Jurkat, Clone E6-1 (cell line): Measurements from ENCODE around the gene PRKCD. TPM values are rescaled to one million over a fixed set of nuclear protein-coding genes. Genes with fewer than 3 reads are reported as not detected.

Experiments
- DNase-seq: peaks from one replicate; pipeline ENCODE4 v3.0.0-alpha.2; 2011; ENCODE audit warnings: low read depth, low spot score
- H3K4me3 ChIP-seq: 2 replicates; pipeline ENCODE4 v1.5.1; 2011; ENCODE audit warnings: mild to moderate bottlenecking, low read length, control low read depth, moderate library complexity
- polyA plus RNA-seq: library from polyadenylated mRNA; unstranded; fragments of >200 nt; gene quantifications from one replicate; pipeline ENCODE4 v1.2.1, GENCODE V29; 2012; ENCODE audit warnings: missing spikeins; ENCODE audit not compliant: insufficient read length, insufficient read depth

PRKCD gene
- 21.4 TPM for polyA plus RNA-seq

DNA sequence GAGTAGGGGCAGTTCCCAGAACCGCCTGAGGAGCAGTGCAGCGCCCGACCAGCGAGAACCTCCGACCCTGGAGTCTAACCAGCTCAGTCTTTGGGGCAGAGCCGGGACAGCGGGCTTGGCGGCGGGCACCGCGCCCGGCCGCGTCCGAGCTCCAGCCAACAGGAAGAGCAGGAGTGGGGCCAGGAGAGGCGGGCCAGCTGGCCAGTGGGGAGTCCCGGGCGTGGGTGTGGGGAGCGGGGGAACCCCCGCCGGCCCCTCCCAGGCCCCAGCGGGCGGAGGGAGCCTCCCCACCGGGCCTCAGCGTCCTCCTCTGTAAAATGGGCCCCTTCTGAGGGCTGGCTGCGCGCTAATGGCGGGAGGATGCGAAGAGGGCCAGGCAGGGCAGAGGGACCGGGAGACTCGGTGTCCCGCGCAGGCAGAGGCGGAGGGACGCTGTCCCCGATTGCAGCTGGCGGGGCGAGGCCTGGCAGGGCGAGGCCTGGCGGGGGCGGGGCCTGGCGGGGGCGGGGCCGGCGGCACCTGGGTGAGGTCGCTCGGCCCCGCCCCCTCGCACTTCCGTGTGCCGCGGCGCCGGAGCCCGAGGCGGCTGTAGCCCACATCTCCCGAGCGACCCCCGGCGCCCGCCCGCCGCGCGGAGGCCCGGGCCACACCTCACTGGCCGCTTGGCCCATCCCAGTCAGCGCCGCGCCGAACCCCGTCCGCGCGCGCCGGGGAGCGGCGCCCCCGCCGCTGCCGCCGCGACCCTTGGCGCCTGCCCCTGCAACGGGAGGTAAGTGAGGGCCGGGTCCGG lies at the start of gene PRKCD:
Gene PRKCD (plus strand): TSS at position 550 of the 790 bp plus-strand sequence. CDS start 17,214 bp downstream, outside the sequence.
- H3K4me3 ChIP-seq = peak within 1 kb of the TSS; percentile 71
- DNase-seq = peak; percentile 42

GRCh38 chr3:53111822-53112221 lies 49.2 kb upstream of the PRKCD start:
- H3K4me3 ChIP-seq = no peak overlapping the region
- no peak for DNase-seq

- no peak for DNase-seq
- no peak overlapping the region for H3K4me3 ChIP-seq
Measured at GRCh38 chr3:53113293-53114010, 47.6 kb upstream of the PRKCD start.

- DNase-seq = peak; percentile 78
- H3K4me3 ChIP-seq = no peak overlapping the region
Measured at GRCh38 chr3:53114011-53114400, 47.0 kb upstream of the PRKCD start.

DNA sequence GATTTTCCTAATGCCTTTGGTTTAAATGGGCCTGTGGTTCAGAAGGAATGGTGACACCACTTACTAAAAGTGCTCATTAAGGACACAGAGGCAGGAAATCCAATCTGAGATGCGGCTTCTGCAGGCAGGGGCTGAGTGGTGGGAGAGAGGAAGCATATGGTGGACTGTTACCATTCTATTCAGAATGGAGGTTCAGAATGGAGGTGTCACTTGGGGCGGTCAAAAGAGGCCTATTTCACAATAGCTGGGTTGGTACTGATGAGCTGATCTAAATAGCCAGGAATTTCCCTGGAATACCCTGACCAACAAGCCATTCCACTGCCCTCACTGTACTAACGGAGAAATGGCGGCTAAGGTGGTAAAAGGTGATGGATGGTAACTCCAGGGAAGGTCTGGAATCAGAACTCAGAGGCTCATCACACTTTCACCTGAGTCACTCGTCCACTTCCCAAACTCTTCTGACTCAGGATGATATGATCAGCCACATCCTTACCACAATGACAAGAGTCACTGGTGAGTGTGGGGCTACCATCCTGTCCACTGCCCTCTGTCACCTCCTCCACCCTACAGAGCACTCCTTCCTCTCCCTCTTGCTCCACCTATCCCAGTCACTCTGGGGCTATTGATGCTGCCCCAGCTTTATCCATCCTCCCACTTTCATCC lies 46.5 kb upstream of the PRKCD start:
- DNase-seq = no peak

GRCh38 chr3:53116956-53117355 lies 44.1 kb upstream of the PRKCD start:
- DNase-seq = no peak
- H3K4me3 ChIP-seq = no peak overlapping the region

More for the DNA sequence above, 46.5 kb upstream of the PRKCD start:
- no peak overlapping the region for H3K4me3 ChIP-seq

GRCh38 chr3:53120336-53120735 lies 40.7 kb upstream of the PRKCD start:
- no peak overlapping the region for H3K4me3 ChIP-seq
- DNase-seq = no peak

GRCh38 chr3:53122255-53122932 lies 38.6 kb upstream of the PRKCD start:
- no peak for DNase-seq
- H3K4me3 ChIP-seq = no peak overlapping the region

GRCh38 chr3:53122933-53123305 lies 38.1 kb upstream of the PRKCD start:
- DNase-seq = no peak

GRCh38 chr3:53123510-53123909 lies 37.5 kb upstream of the PRKCD start:
- no peak for DNase-seq

More at GRCh38 chr3:53122933-53123305, 38.1 kb upstream of the PRKCD start:
- no peak overlapping the region for H3K4me3 ChIP-seq

GRCh38 chr3:53123953-53124352 lies 37.1 kb upstream of the PRKCD start:
- H3K4me3 ChIP-seq = no peak overlapping the region
- no peak for DNase-seq

More at GRCh38 chr3:53123510-53123909, 37.5 kb upstream of the PRKCD start:
- H3K4me3 ChIP-seq = no peak overlapping the region

GRCh38 chr3:53126601-53127000 lies 34.4 kb upstream of the PRKCD start:
- no peak overlapping the region for H3K4me3 ChIP-seq
- no peak for DNase-seq

DNA sequence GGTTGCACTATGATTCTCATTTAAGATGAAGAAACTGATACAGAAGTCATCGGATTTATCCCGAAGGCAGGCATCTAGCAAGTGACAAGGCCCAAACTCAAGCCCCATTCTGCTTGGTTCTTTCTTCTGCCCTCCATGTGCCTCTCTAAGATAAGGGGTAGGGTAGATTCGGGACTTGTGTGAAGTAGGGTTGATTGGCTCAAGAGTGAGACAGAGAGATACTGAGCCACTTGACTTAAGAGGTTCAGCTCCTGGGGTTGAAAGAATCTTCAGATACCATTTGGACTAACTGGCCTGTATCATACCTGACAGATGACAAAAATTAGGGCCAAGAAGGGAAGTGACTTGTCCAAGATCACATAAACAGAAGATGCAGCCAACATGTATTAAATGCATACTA lies 31.7 kb upstream of the PRKCD start:
- no peak for DNase-seq
- peak overlapping the region; percentile 98 for H3K4me3 ChIP-seq

- peak; percentile 94 for DNase-seq
- peak within 1 kb of the TSS; percentile 98 for H3K4me3 ChIP-seq
Measured at GRCh38 chr3:53130179-53131061, 30.6 kb upstream of the PRKCD start, which contains the start of gene RFT1. Gene RFT1, minus strand, starts transcription at chr3:53130435. Its CDS starts 35 bp downstream, at chr3:53130400.

DNA sequence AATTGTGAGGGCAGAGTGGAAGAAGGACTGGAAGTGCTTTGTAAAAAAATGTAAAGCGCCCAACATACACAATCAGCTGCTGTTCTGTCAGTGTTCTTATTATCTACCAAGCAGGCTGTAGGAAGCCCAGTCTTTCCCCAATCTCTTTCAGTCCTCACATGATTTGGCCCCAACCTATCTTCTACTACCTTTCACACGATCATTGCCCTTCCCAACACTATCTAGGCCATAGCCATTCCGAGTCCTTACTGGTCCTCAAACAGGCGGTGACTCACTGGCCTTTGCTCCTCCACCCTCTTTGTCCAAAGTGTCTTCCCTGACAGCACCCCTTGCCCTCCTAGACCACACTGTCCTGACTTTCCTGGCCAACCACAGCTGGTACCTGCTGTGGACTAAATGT lies 29.9 kb upstream of the PRKCD start:
- no peak for DNase-seq
- peak overlapping the region; percentile 98 for H3K4me3 ChIP-seq

DNA sequence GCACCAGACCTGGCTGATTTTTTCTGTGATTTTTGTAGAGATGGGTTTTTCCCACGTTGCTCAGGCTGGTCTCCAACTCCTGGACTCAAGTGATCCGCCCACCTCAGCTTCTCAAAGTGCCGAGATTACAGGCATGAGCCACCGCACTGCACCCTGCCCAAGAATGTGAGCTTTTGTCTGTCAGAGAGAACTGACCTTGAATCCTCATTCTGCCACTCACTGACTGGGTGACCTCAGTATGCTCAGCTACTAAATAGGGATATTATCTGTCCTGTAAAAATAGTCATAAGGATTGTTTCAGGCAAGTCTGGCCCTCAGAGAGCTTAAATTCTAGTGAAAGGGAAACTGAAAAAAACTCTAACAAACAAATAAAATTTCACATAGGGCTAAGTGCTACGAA lies 28.7 kb upstream of the PRKCD start:
- H3K4me3 ChIP-seq = no peak overlapping the region
- DNase-seq = no peak

GRCh38 chr3:53134631-53135232 lies 26.3 kb upstream of the PRKCD start:
- H3K4me3 ChIP-seq = no peak overlapping the region
- DNase-seq = peak; percentile 42

- H3K4me3 ChIP-seq = no peak overlapping the region
- peak; percentile 37 for DNase-seq
Measured at GRCh38 chr3:53137221-53137620, 23.8 kb upstream of the PRKCD start.
